ENCODE data around the gene HSF2.

GRCh38 chr6:122476131-122476530 is 76.7 kb downstream of the HSF2 start:
- TF ChIP-seq EP300 (IDR thresholded peaks at IDR 0.05) (no peak), POLR2A (IDR thresholded peaks at IDR 0.05) (no peak), CTCF (IDR thresholded peaks at IDR 0.05) (no peak), POLR2AphosphoS5 (IDR thresholded peaks at IDR 0.05) (no peak)
